C1 segment of cervical spinal cord (tissue), 14 donors: ENCODE data around the gene IL11.

Experiments
- DNase-seq, 14 donors: peaks; one replicate each; lab custom pipeline; 2025; lab: John Stamatoyannopoulos, UW

IL11 gene

GRCh38 chr19:55373306-55373992 is 3.2 kb upstream of the IL11 start:
- no peak for DNase-seq

DNA sequence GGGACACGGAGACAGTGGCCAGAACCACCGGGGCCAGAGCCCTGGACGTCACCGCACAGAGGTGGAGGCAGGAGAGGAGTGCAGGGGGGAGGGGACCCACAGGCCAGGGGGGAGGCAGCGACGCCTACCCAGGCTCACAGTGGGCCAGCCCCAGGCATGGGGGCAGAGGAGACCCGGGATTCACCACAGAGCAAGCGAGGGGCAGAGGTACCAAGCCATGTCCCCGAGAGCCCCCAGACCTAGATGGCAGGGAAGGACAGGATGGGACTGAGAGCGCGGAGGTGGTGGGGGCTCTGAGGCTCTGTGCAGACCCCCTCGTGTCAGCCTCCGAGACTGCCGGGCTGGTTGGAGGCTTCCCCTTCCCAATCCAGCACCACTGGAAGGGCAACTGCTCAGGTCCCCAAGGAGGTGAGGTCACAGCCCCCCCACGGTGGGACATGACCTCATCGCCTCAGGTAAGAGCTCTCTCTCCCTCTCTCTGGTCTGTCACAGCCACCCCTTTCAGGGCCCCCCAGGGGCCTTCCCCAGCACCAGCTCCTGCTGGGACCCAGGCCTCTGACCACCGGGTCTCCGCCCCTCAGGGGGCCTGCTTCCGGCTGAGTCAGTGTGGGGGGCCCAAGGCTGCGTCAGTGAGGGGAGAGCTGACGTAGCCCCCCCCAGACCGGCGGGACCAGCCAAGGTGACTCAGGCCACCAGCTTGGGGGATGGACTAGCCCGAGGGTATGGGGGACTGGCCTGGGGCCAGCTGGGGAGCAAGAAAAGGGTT is 2.2 kb upstream of the IL11 start:
- no peak for DNase-seq

GRCh38 chr19:55369653-55370304 is 484 bp downstream of the IL11 start:
- no peak for DNase-seq

- no peak for DNase-seq
Observed at GRCh38 chr19:55368701-55369563, 1.3 kb downstream of the IL11 start.

DNA sequence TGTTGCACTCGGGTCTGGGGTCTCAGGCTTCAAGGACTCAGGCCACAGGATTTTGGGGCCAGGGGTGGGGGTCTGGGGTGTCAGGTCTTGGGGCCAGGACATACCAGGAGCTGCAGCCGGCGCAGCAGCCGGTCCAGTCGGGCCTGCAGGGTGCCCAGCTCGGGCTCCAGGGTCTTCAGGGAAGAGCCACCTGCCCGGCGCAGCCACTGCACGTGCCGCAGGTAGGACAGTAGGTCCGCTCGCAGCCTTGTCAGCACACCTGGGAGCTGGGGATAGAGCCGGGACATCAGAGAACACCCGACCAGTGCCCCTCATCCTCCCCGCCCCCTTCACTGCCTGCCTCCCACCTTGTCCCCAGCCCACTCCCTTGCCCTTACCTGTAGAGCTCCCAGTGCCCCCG is 2.2 kb downstream of the IL11 start:
- DNase-seq, result no peak

GRCh38 chr19:55366790-55367189 is 3.5 kb downstream of the IL11 start:
- DNase-seq, result no peak

- no peak for DNase-seq
Observed at GRCh38 chr19:55365964-55366363, 4.3 kb downstream of the IL11 start.

DNA sequence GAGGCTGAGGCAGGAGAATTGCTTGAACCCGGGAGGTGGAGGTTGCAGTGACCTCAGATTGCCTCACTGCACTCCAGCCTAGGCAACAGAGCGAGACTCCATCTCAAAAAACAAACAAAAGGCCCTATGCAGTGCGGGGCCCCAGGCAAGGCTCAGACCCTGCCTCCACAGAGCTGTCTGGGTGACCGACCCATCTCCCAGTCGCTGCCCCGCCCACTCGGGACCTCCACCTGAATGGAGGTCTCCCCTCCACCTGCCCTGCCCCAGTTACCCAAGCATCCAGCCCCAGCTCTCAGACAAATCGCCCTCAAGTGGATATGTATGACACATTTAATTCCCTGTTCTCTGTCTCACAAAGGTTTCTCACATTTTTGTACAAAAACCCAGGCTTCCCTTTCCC is 5.0 kb downstream of the IL11 start:
- no peak for DNase-seq

GRCh38 chr19:55362990-55363716 is 7.1 kb downstream of the IL11 start, which contains the start of gene GARIN5B:
Gene GARIN5B, minus strand, starts transcription at chr19:55363260. Its CDS starts 194 bp downstream, at chr19:55363066.
- DNase-seq, result no peak

DNA sequence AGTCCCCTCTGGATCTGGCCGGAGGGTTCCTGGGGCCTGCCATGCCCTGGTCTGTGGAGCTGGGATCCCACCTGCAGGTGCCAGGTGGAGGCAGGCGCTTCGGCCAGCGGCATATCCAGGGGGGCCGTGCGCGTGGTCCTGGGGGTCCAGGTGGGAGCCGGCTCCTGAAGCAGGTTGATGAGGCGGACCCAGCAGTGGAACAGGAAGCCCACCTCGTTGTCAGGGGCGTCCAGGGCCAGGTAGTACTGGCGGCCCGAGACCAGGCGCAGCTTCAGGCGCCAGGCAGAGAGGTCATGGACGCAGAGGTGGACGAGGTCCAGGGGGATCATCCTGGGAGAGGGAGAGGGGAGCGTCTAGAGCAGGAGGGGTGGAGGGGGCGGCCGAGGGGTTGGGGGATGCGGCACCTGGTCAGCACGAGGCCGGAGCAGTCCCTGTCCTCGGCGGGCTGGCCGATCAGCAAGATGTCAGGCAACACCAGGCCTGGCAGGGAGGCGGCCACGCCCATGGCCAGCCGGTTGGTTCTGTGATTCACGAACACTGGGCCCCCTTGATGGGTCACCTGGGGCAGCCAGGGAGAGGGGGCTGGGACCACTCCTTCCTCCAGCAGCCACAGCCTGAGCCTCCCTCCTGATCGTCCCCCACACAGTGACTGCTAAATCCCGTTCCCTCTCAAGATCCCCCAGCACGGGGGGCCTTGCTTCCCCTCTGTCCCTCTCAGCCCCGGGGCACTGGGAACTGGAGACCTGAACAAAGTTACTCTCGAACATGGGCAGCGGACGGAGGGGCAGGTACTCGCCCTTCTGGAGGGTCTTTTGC is 7.9 kb downstream of the IL11 start:
- DNase-seq, result no peak

GRCh38 chr19:55360902-55361301 is 9.4 kb downstream of the IL11 start:
- DNase-seq, result no peak

DNA sequence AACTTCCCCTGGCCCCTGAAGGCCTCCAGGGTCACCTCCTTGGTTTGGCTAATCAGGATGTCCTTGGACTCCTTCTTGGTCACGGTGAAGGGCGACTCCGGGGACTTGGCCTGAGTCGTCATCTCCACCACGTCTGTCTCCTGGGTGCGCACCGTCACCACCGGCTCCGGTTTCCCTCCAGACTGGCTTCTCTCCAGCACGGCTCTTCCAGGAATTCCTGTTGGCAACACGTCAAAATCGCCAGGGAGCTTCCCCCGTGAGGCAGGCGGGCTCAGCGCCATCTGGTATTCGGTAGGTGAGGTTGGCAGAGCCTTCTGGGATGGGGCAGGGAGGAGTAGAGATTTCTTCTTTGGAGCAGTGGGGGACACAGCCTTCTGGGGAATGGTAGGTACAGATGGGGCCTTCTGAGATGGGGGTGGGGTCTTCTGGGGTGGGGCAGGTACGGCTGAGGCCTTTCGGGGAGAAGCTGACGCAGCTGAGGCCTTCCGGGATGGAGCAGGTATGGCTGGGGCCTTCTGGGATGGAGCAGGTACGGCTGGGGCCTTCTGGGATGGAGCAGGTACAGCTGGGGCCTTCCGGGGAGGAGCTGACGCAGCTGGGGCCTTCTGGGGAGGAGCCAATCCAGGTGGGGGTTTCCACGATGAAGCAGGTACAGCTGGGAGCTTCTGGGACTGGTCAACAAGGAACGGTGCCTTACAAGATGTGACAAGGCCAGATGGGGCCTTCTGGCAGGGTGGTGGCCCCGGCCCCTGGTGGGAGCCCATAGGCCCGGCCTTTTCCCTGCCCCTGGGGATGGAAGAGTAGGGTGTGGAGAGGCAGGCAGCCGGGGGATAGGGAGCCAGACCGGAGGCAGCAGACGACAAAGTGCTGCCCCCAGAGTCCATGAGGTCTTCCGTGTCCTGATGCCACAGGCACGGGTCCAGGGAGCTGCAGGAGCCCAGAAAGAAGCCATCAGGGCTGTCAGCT is 11.0 kb downstream of the IL11 start:
- no peak for DNase-seq

GRCh38 chr19:55358493-55358892 is 11.8 kb downstream of the IL11 start:
- DNase-seq, result no peak

- no peak for DNase-seq
Observed at GRCh38 chr19:55355213-55355821, 14.9 kb downstream of the IL11 start.

DNA sequence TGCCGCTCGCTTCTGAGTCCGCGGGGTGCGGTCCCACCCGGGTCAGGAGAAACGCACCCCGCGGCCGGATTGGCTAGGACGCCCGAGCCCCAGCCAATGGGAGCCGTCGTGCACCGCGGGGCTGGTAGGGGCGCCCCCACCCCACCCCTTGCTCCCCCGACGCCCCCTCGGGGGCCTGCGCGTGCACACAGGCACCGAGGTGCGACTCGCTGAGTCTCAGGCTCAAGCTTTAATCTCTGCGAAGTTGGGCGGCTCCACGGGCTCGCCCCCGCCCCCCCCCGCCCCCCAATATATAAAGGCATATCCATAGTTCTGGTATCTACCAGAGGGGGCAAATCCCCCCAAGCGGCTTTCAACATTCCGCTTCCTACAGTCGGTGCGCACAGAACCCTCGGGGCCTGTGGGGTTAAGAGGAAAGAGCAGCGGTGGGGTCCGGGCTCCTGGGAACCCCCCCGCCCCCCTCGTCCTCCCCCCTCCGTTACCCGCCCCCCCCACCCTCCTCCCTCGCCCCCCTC is 15.5 kb downstream of the IL11 start, which contains the start of gene COX6B2:
Gene COX6B2 (minus strand): TSS at position 22 of the 515 bp plus-strand sequence. CDS start 198 bp downstream, outside the sequence.
- DNase-seq, result no peak

DNA sequence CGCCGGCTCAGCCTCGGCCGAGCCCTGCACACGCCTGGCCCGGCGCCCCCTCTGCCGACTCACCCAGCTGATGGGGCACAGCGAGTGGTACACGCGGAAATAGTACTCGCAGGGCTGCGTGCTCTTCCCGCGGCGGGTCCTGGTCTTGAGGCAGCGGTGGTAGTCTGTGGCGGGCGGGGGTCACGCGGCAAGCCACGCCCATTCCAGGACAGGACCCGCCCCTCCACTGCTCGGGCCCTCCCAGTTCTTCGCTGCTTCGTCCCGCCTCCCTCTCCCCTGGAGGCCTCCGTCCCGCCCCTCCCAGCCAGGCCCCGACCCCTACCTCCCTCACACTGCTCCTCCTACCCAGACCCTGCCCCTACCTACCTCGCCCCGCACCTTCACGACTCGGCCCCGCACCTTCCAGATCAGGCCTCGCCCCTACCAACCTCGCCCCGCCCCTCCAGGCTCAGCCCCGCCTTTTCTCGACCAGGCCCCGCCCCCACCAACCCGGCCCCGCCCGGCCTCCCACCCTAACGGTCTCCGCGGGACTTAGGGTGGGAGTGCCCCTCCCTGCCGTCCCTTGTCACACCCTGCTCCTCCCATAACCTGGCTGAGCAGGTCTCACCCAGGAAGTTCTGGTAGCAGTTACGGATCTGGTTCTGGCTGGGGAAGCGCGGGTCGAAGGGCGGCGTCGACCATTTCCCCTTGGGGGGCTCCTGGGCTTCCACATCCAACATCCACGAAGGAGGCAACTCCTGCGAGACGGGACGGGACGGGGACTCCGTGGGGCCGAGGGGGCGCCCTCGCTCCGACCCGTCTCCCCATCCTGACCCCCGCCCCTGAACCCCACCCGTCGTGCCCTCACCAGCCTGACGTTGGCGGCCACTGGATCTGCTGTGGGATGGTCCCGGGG is 16.2 kb downstream of the IL11 start:
- peak in 1 of 14 donors; percentile 4 for DNase-seq

- no peak for DNase-seq
Observed at GRCh38 chr19:55353356-55353802, 16.9 kb downstream of the IL11 start.
